Measurements from ENCODE around the gene ENO3. TPM values are rescaled to one million over a fixed set of nuclear protein-coding genes. Genes with fewer than 3 reads are reported as not detected.

ENO3 gene
- total RNA-seq, 1 experiment from 2014 or later: 19.0 TPM

DNA sequence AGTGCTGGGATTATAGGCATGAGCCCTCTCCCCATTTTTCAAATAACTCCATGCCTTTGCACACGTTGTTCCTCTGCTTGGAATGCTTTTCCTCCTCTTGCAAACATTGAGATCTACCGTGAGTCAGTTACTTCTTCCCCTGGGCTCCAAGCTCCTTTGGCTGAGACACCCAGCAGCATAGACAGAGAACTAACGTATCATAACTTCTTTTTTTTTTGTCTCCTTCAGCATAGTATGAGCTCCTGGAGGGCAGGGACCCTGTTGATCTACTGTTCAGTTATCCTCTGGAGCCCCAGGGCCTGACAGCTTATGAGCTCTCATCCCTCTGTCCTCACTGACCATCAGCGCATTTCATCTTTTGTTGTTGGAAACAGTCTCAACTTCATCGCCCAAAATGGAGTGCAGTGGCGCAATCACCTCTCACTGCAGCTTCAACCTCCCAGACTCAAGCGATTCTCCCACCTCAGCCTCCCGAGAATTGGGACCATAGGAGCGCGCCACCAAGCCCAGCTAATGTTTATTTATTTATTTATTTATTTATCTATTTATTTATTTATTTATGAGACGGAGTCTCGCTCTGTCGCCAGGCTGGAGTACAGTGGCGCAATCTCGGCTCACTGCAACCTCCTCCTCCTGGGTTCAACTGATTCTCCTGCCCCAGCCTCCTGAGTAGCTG is 14.5 kb downstream of the ENO3 start:
- H3K27ac Mint-ChIP-seq (ENCODE audit: low read depth, unreplicated experiment): no peak overlapping the region
- POLR2A ChIA-PET: interaction anchor here (0.6 to 13.3 kb wide), 8 partner anchors 17 to 389 kb away, joined by 3 to 639 read pairs (median 19); partner anchors contain the start of genes CAMTA2, CXCL16, ENO3 and MED11
- intact Hi-C loops (cut with micrococcal nuclease): no loop called here
- no peaks in the 10 kb centered on the region for H3K27me3 Mint-ChIP-seq (ENCODE audit: insufficient read depth, unreplicated experiment)
- no peak for TF ChIP-seq CTCF (IDR thresholded peaks at IDR 0.05; ENCODE audit: unreplicated experiment)
- no peak for DNase-seq (ENCODE audit: unreplicated experiment)
- H3K4me1 Mint-ChIP-seq (ENCODE audit: insufficient read depth, unreplicated experiment): peaks cover 8% of the 10 kb centered on the region
- no TSS peak for BruUV-seq (replicated peaks)
- CTCF ChIA-PET: interaction anchor here (0.6 to 1.6 kb wide), 3 partner anchors 14 to 56 kb away, joined by 3 to 5 read pairs (median 3); no protein-coding TSS in a partner anchor
- no peaks in the 10 kb centered on the region for H3K9me3 Mint-ChIP-seq (ENCODE audit: unreplicated experiment)
- H3K36me3 Mint-ChIP-seq (ENCODE audit: insufficient read depth, unreplicated experiment): peaks cover 22% of the 10 kb centered on the region
- H3K4me3 Mint-ChIP-seq (ENCODE audit: unreplicated experiment): no peak overlapping the region

- intact Hi-C loops (cut with micrococcal nuclease): no loop called here
- ChIA-PET POLR2A (interaction anchor here (0.6 to 13.3 kb wide), 26 partner anchors 11 to 453 kb away, joined by 3 to 639 read pairs (median 6); partner anchors contain the start of genes C17orf107, CAMTA2, CXCL16 and ENO3), CTCF (interaction anchor here (0.5 to 2.2 kb wide), 7 partner anchors 19 to 255 kb away, joined by 3 to 11 read pairs (median 4); partner anchors contain the start of genes INCA1 and KIF1C)
- Mint-ChIP-seq H3K36me3 (ENCODE audit: insufficient read depth, unreplicated experiment) (peaks cover 27% of the 10 kb centered on the region), H3K4me1 (ENCODE audit: insufficient read depth, unreplicated experiment) (peaks cover 15% of the 10 kb centered on the region), H3K27me3 (ENCODE audit: insufficient read depth, unreplicated experiment) (no peaks in the 10 kb centered on the region), H3K27ac (ENCODE audit: low read depth, unreplicated experiment) (no peak overlapping the region), H3K4me3 (ENCODE audit: unreplicated experiment) (no peak overlapping the region), H3K9me3 (ENCODE audit: unreplicated experiment) (no peaks in the 10 kb centered on the region)
- no peak for TF ChIP-seq CTCF (IDR thresholded peaks at IDR 0.05; ENCODE audit: unreplicated experiment)
- DNase-seq (ENCODE audit: unreplicated experiment): peak; percentile 99
- no TSS peak for BruUV-seq (replicated peaks)
These were observed 16.1 kb downstream of the ENO3 start for GRCh38 chr17:4966844-4967538.

- no peak for TF ChIP-seq CTCF (IDR thresholded peaks at IDR 0.05; ENCODE audit: unreplicated experiment)
- H3K36me3 Mint-ChIP-seq (ENCODE audit: insufficient read depth, unreplicated experiment): peaks cover 33% of the 10 kb centered on the region
- no TSS peak for BruUV-seq (replicated peaks)
- no peak within 1 kb of the TSS for H3K4me3 Mint-ChIP-seq (ENCODE audit: unreplicated experiment)
- no peak within 1 kb of the TSS for H3K27ac Mint-ChIP-seq (ENCODE audit: low read depth, unreplicated experiment)
- ChIA-PET CTCF (interaction anchor here (0.5 to 2.2 kb wide), 10 partner anchors 19 to 256 kb away, joined by 3 to 11 read pairs (median 4); partner anchors contain the start of genes INCA1 and KIF1C), POLR2A (interaction anchor here (0.6 to 13.3 kb wide), 25 partner anchors 11 to 452 kb away, joined by 3 to 639 read pairs (median 6); partner anchors contain the start of genes C17orf107, CAMTA2, CXCL16 and ENO3)
- H3K9me3 Mint-ChIP-seq (ENCODE audit: unreplicated experiment): no peaks in the 10 kb centered on the region
- intact Hi-C loops (cut with micrococcal nuclease): no loop called here
- H3K27me3 Mint-ChIP-seq (ENCODE audit: insufficient read depth, unreplicated experiment): no peaks in the 10 kb centered on the region
- H3K4me1 Mint-ChIP-seq (ENCODE audit: insufficient read depth, unreplicated experiment): peaks cover 15% of the 10 kb centered on the region
- DNase-seq (ENCODE audit: unreplicated experiment): peak; percentile 95
These were observed 16.9 kb downstream of the ENO3 start, which contains the start of gene SPAG7 for GRCh38 chr17:4967539-4968485. TSS of gene SPAG7 (minus strand) at chr17:4967817. CDS start at chr17:4967804, 13 bp downstream.
